HL-60 (cell line): ENCODE data around the gene CASP3.
"Not testable (repeated sequence)": the region's sequence is repeated elsewhere in the genome, so short reads cannot be mapped to it uniquely, and the experiment has no call there.

Source experiments
- DNase-seq, 2 experiments: peaks; one replicate each; pipeline ENCODE4 v3.0.0-alpha.2; 2010 to 2020; ENCODE audit warnings: low read depth in 1 of 2, low spot score in 1 of 2
- H3K27ac ChIP-seq: fragments of 250-450 bp; sonication (Bioruptor Pico); replicated peaks from 2 replicates; pipeline ENCODE4 v1.5.1; 2020; ENCODE audit warnings: mild to moderate bottlenecking, moderate library complexity
- H3K27me3 ChIP-seq: fragments of 250-450 bp; sonication (Bioruptor Pico); 2 replicates; pipeline ENCODE4 v1.5.1; 2021; ENCODE audit warnings: mild to moderate bottlenecking, moderate library complexity; ENCODE audit not compliant: insufficient read depth, poor library complexity, severe bottlenecking
- H3K4me3 ChIP-seq: replicated peaks from 2 replicates; pipeline ENCODE4 v1.5.1; 2011; ENCODE audit warnings: mild to moderate bottlenecking, control low read depth, low read length; ENCODE audit not compliant: insufficient read depth
- GABPA ChIP-seq: IDR thresholded peaks from 2 replicates; pipeline ENCODE4 v1.6.1; 2012; ENCODE audit warnings: low read depth
- POLR2AphosphoS5 ChIP-seq: IDR thresholded peaks from 2 replicates; pipeline ENCODE4 v1.6.1; 2012; ENCODE audit warnings: low read depth
- SPI1 ChIP-seq: IDR thresholded peaks from 2 replicates; pipeline ENCODE4 v1.6.1; 2012; ENCODE audit warnings: low read depth, mild to moderate bottlenecking, borderline replicate concordance
- TF ChIP-seq, protein P1 (sequence below): IDR thresholded peaks from 2 replicates; pipeline ENCODE4 v1.6.1; 2012; ENCODE audit warnings: low read depth; ENCODE audit not compliant: insufficient replicate concordance
- TF ChIP-seq, protein P2 (sequence below): IDR thresholded peaks from one replicate; pipeline ENCODE4 v1.5.1; 2011; ENCODE audit warnings: low read length, control low read depth, inconsistent platforms; ENCODE audit not compliant: insufficient read depth

Gene CASP3

DNA sequence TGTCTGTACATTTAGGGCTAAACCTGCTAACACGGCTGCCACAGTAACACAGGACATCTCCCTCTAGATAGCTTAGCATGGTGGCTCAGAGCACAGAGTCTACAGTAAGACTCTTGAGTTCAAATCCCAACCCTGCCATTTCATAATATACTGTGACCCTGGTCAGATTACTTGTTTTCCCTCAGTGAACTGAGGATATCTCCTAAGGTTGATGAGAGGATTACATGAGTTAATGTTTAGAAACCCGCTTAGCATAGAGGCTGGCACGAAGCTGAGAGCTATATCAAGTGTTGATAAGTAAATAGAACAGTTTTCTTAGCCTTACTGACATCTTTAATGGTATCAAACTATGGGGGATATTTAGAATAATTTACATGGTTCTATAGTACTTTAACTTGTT lies 37.2 kb downstream of the CASP3 start:
- Histone ChIP-seq H3K4me3 (no peak overlapping the region), H3K27me3 (no peaks in the 10 kb centered on the region), H3K27ac (no peak overlapping the region)
- no peak for DNase-seq
- TF ChIP-seq SPI1 (no peak), GABPA (no peak), POLR2AphosphoS5 (no peak)
- TF ChIP-seq, protein P1, sequence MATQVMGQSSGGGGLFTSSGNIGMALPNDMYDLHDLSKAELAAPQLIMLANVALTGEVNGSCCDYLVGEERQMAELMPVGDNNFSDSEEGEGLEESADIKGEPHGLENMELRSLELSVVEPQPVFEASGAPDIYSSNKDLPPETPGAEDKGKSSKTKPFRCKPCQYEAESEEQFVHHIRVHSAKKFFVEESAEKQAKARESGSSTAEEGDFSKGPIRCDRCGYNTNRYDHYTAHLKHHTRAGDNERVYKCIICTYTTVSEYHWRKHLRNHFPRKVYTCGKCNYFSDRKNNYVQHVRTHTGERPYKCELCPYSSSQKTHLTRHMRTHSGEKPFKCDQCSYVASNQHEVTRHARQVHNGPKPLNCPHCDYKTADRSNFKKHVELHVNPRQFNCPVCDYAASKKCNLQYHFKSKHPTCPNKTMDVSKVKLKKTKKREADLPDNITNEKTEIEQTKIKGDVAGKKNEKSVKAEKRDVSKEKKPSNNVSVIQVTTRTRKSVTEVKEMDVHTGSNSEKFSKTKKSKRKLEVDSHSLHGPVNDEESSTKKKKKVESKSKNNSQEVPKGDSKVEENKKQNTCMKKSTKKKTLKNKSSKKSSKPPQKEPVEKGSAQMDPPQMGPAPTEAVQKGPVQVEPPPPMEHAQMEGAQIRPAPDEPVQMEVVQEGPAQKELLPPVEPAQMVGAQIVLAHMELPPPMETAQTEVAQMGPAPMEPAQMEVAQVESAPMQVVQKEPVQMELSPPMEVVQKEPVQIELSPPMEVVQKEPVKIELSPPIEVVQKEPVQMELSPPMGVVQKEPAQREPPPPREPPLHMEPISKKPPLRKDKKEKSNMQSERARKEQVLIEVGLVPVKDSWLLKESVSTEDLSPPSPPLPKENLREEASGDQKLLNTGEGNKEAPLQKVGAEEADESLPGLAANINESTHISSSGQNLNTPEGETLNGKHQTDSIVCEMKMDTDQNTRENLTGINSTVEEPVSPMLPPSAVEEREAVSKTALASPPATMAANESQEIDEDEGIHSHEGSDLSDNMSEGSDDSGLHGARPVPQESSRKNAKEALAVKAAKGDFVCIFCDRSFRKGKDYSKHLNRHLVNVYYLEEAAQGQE: no peak
- TF ChIP-seq, protein P2, sequence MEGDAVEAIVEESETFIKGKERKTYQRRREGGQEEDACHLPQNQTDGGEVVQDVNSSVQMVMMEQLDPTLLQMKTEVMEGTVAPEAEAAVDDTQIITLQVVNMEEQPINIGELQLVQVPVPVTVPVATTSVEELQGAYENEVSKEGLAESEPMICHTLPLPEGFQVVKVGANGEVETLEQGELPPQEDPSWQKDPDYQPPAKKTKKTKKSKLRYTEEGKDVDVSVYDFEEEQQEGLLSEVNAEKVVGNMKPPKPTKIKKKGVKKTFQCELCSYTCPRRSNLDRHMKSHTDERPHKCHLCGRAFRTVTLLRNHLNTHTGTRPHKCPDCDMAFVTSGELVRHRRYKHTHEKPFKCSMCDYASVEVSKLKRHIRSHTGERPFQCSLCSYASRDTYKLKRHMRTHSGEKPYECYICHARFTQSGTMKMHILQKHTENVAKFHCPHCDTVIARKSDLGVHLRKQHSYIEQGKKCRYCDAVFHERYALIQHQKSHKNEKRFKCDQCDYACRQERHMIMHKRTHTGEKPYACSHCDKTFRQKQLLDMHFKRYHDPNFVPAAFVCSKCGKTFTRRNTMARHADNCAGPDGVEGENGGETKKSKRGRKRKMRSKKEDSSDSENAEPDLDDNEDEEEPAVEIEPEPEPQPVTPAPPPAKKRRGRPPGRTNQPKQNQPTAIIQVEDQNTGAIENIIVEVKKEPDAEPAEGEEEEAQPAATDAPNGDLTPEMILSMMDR: no peak

DNA sequence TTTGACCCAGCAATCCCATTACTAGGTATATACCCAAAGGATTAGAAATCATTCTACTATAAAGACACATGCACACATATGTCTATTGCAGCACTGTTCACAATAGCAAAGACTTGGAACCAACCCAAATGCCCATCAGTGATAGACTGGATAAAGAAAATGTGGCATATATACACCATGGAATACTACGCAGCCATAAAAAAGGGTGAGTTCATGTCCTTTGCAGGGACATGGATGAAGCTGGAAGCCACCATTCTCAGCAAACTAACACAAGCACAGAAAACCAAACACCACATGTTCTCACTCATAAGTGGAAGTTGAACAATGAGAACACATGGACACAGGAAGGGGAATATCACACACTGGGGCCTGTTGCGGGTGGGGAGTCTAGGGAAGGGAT lies 41.8 kb downstream of the CASP3 start:
- H3K27me3 ChIP-seq, DNase-seq, H3K27ac ChIP-seq, H3K4me3 ChIP-seq: not testable (repeated sequence)

DNA sequence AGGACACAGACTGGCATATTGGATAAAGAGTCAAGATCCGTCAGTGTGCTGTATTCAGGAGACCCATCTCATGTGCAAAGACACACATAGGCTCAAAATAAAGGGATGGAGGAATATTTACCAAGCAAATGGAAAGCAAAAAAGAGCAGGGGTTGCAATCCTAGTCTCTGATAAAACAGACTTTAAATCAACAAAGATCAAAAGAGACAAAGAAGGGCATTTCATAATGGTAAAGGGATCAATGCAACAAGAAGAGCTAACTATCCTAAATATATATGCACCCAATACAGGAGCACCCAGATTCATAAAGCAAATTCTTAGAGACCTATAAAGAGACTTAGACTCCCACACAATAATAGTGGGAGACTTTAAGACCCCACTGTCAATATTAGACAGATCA lies 46.4 kb downstream of the CASP3 start:
- H3K4me3 ChIP-seq, DNase-seq, H3K27ac ChIP-seq, H3K27me3 ChIP-seq: not testable (repeated sequence)

DNA sequence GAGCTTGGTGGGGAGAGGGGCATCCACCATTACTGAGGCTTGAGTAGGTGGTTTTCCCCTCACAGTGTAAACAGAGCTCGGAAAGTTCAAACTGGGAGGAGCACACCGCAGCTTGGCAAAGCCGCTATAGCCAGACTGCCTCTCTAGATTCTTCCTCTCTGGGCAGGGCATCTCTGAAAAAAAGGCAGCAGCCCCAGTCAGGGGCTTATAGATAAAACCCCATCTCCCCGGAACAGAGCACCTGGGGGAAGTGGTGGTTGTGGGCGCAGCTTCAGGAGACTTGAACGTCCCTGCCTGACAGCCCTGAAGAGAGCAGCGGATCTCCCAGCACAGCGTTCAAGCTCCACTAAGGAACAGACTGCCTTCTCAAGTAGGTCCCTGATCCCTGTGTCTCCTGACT lies 48.3 kb downstream of the CASP3 start:
- H3K27ac ChIP-seq, DNase-seq, H3K4me3 ChIP-seq, H3K27me3 ChIP-seq: not testable (repeated sequence)

DNA sequence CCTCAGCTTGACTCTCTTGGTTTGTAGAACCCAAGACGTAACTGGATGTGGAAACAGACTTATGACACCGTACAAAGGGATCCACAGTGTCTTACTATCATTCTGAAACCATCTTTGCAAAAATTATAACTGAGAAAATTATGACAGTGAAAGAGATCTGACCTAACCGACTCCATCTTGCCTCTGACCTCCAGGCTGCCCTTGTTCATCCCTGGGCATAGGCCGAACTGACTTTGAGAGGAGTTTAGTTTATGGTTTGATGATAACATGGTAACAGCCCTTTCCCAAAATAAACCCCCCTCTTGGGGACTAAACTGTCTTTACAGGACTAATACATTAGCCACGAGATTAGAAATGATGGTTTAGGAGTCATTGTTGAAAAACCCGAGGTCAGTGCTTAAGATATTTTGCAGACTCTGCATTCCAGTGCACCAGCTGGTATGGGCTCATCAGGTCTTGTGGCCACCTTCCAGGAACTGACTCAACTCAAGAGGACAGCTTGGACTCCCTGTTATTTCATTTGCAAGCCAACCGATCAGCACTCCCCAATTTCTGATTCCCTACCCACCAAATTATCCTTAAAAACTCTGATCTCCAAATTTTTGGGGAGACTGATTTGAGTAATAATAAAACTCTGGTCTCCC lies 49.6 kb downstream of the CASP3 start:
- H3K4me3 ChIP-seq: no peak overlapping the region
- peaks cover 2% of the 10 kb centered on the region for H3K27me3 ChIP-seq
- H3K27ac ChIP-seq: no peak overlapping the region
- TF ChIP-seq, protein P2: no peak
- no peak for TF ChIP-seq POLR2AphosphoS5
- TF ChIP-seq SPI1: no peak
- TF ChIP-seq, protein P1: no peak
- TF ChIP-seq GABPA: no peak
- DNase-seq: no peak
